Ascending aorta (tissue), 2 donors: ENCODE data around the gene FADS6. TPM values are rescaled to one million over a fixed set of nuclear protein-coding genes. Genes with fewer than 3 reads are reported as not detected.
A peak's percentile ranks its signal among the peaks of the same experiment; 100 is the strongest.

Experiments used
- DNase-seq, 2 donors: peaks; one replicate each; pipeline ENCODE4 v3.0.0-alpha.2; 2019; ENCODE audit warnings: low spot score in 2 of 2
- H3K27ac ChIP-seq, 2 donors: fragments of 200-600 bp; sonication (generic); one replicate each; pipeline ENCODE4 v1.5.1; 2016 to 2017; ENCODE audit warnings: mild to moderate bottlenecking in 1 of 2
- H3K27me3 ChIP-seq: fragments of 200-600 bp; sonication (generic); one replicate; pipeline ENCODE4 v1.5.1; 2017
- H3K36me3 ChIP-seq, 2 donors: fragments of 200-600 bp; sonication (generic); one replicate each; pipeline ENCODE4 v1.5.1; 2016
- H3K4me1 ChIP-seq, 2 donors: fragments of 200-600 bp; sonication (generic); one replicate each; pipeline ENCODE4 v1.5.1; 2016 to 2017; ENCODE audit warnings: mild to moderate bottlenecking in 1 of 2
- H3K4me3 ChIP-seq, 2 donors: fragments of 200-600 bp; sonication (generic); one replicate each; pipeline ENCODE4 v1.5.1; 2016 to 2017; ENCODE audit warnings: mild to moderate bottlenecking in 1 of 2
- H3K9me3 ChIP-seq, 2 donors: fragments of 200-600 bp; sonication (generic); one replicate each; pipeline ENCODE4 v1.5.1; 2016
- intact Hi-C: fragments of 100-400 bp; cut with DNase I; formaldehyde crosslinking; loops from one replicate; pipeline ENCODE4 v1.15.1; 2023
- total RNA-seq: library from RNA; depleted of rRNA; stranded (reverse); fragments of >200 nt; gene quantifications from one replicate; pipeline ENCODE4 v1.1.0, GENCODE V29; 2016
- TF ChIP-seq, protein P1 (sequence below), 3 experiments: fragments of 200-600 bp in 2 of 3; fragments of 450-650 bp in 1 of 3; sonication (generic) in 2 of 3; IDR thresholded peaks; one replicate each; pipeline ENCODE4 v1.5.1; 2016 to 2019; ENCODE audit warnings: antibody characterized with exemption in 3 of 3, mild to moderate bottlenecking in 1 of 3, moderate library complexity in 1 of 3

The FADS6 gene
- total RNA-seq, 1 donor from 2014 or later, result not detected

- TF ChIP-seq, protein P1, sequence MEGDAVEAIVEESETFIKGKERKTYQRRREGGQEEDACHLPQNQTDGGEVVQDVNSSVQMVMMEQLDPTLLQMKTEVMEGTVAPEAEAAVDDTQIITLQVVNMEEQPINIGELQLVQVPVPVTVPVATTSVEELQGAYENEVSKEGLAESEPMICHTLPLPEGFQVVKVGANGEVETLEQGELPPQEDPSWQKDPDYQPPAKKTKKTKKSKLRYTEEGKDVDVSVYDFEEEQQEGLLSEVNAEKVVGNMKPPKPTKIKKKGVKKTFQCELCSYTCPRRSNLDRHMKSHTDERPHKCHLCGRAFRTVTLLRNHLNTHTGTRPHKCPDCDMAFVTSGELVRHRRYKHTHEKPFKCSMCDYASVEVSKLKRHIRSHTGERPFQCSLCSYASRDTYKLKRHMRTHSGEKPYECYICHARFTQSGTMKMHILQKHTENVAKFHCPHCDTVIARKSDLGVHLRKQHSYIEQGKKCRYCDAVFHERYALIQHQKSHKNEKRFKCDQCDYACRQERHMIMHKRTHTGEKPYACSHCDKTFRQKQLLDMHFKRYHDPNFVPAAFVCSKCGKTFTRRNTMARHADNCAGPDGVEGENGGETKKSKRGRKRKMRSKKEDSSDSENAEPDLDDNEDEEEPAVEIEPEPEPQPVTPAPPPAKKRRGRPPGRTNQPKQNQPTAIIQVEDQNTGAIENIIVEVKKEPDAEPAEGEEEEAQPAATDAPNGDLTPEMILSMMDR (IDR thresholded peaks at IDR 0.05), result peak; percentile 89 to 96 (median 93)
- Histone ChIP-seq H3K4me1 (peaks cover 8 to 12% of the 10 kb centered on the region in 2 donors), H3K9me3 (no peaks in the 10 kb centered on the region), H3K4me3 (no peak overlapping the region), H3K27me3 (peaks cover 3% of the 10 kb centered on the region), H3K36me3 (no peaks in the 10 kb centered on the region), H3K27ac (no peak overlapping the region)
- intact Hi-C loops, result loop anchor here (1.0 to 2.0 kb wide), 3 partner anchors 22 to 121 kb away; no protein-coding TSS in a partner anchor
- DNase-seq, result peak in 1 of 2 donors; percentile 87
Observed at GRCh38 chr17:74864866-74865395, 28.5 kb downstream of the FADS6 start.

GRCh38 chr17:74864297-74864865 lies 29.1 kb downstream of the FADS6 start:
- intact Hi-C loops, result loop anchor here (2.0 kb wide), 2 partner anchors 22 to 74 kb away; no protein-coding TSS in a partner anchor
- TF ChIP-seq, protein P1 (IDR thresholded peaks at IDR 0.05), result no peak
- Histone ChIP-seq H3K27ac (no peak overlapping the region), H3K27me3 (peaks cover 5% of the 10 kb centered on the region), H3K9me3 (no peaks in the 10 kb centered on the region), H3K4me3 (no peak overlapping the region), H3K36me3 (no peaks in the 10 kb centered on the region), H3K4me1 (peaks cover 8 to 14% of the 10 kb centered on the region in 2 donors)
- no peak for DNase-seq

DNA sequence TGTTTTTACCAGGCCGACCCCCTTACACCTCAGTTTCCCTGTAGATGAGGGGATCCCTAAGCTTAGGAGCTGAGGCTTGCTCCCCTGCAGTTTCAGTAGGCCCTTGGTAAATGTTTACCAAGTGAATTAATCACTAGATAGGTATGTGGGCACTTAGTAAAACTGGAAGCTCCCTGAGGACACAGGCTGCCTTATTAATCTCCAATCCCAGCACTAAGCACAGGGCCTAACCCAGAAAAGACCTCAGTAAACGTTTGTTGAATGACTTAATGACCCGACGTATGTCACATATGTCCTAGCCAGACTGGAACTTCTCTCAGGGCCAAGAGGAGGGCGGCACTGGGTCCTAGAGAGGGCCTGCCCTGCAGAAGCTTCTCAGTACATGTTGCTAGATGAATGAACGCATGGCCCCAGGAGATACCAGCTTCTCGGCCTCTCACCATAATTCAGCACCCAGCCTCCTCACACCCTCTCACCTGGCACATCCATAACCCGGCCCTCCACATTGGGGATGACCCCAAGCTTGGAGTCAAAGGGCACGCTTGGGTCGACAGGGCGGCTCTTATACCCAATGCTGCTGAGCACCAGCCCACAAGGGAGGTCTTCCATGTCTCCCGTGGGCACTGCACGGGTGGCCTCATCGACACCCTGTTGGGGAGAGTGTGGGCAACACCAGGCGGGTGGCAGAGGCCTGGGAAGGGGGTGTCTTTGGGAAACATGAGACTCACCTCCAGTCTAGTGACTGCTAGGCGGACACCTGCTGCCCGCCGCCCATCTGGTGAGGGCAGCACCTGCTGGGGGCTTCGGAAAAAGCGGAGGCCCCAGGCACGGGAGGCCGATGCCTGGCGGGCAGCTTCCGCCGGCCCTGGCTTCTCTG lies 29.8 kb downstream of the FADS6 start:
- H3K36me3 ChIP-seq, result no peaks in the 10 kb centered on the region
- no peaks in the 10 kb centered on the region for H3K9me3 ChIP-seq
- intact Hi-C loops, result loop anchor here (2.0 kb wide), 2 partner anchors 21 to 73 kb away; no protein-coding TSS in a partner anchor
- no peak for DNase-seq
- H3K27me3 ChIP-seq, result peaks cover 12% of the 10 kb centered on the region
- TF ChIP-seq, protein P1 (IDR thresholded peaks at IDR 0.05), result no peak
- no peak overlapping the region for H3K4me3 ChIP-seq
- H3K27ac ChIP-seq, result no peak overlapping the region
- H3K4me1 ChIP-seq, result peaks cover 8 to 15% of the 10 kb centered on the region in 2 donors

GRCh38 chr17:74862919-74863318 lies 30.5 kb downstream of the FADS6 start:
- no peak overlapping the region for H3K27ac ChIP-seq
- no peaks in the 10 kb centered on the region for H3K9me3 ChIP-seq
- TF ChIP-seq, protein P1 (IDR thresholded peaks at IDR 0.05), result no peak
- DNase-seq, result no peak
- no peaks in the 10 kb centered on the region for H3K36me3 ChIP-seq
- H3K4me1 ChIP-seq, result peaks cover 8 to 15% of the 10 kb centered on the region in 2 donors
- intact Hi-C loops, result no loop called here
- no peak overlapping the region for H3K4me3 ChIP-seq
- H3K27me3 ChIP-seq, result peaks cover 12% of the 10 kb centered on the region

GRCh38 chr17:74862108-74862901 lies 31.1 kb downstream of the FADS6 start:
- TF ChIP-seq, protein P1 (IDR thresholded peaks at IDR 0.05), result peak; percentile 46 to 62 (median 57)
- no peaks in the 10 kb centered on the region for H3K36me3 ChIP-seq
- no peak overlapping the region for H3K27ac ChIP-seq
- H3K9me3 ChIP-seq, result no peaks in the 10 kb centered on the region
- DNase-seq, result peak in 1 of 2 donors; percentile 76
- peaks cover 8 to 15% of the 10 kb centered on the region in 2 donors for H3K4me1 ChIP-seq
- peak overlapping the region; percentile 23 to 56 for H3K4me3 ChIP-seq
- intact Hi-C loops, result no loop called here
- peaks cover 12% of the 10 kb centered on the region for H3K27me3 ChIP-seq
